IMR-90 (cell line): ENCODE results near the gene ADORA2A. TPM values are rescaled to one million over a fixed set of nuclear protein-coding genes. Genes with fewer than 3 reads are reported as not detected.

Experiments used
- ATAC-seq: fragments of 200-7000 bp; cut with Tn5 transposase; 2 replicates; pipeline ENCODE4 v1.9.1; 2020; ENCODE audit warnings: low read depth, mild to moderate bottlenecking, moderate library complexity
- BruUV-seq: library from RNA; stranded (reverse); fragments of 400-500 nt; replicated peaks from 2 replicates; lab custom pipeline; 2021; lab: Mats Ljungman, UMichigan
- CTCF ChIA-PET: fragments of 300-600 bp; formaldehyde crosslinking; extraction: SDS; loops from one replicate; lab custom pipeline; 2021; ENCODE audit warnings: antibody characterized with exemption; lab: Yijun Ruan, JAX
- POLR2A ChIA-PET: fragments of 300-600 bp; sonication (Branson Sonifier 250); formaldehyde crosslinking; loops from one replicate; lab custom pipeline; 2022; ENCODE audit warnings: antibody characterized with exemption; ENCODE audit not compliant: unreplicated experiment; lab: Charles Lee
- DNase-seq: peaks from one replicate; pipeline ENCODE4 v3.0.0; 2013
- H2AFZ ChIP-seq: replicated peaks from 2 replicates; pipeline ENCODE3; 2013; ENCODE audit warnings: low read length, mild to moderate bottlenecking; ENCODE audit not compliant: poor library complexity
- H2AK5ac ChIP-seq: 2 replicates; pipeline ENCODE4 v1.6.1; 2013; ENCODE audit warnings: low read depth, low read length, inconsistent platforms
- H2AK9ac ChIP-seq: replicated peaks from 2 replicates; pipeline ENCODE3; 2013; ENCODE audit warnings: mild to moderate bottlenecking, low read depth, low read length, moderate library complexity; ENCODE audit not compliant: poor library complexity
- H2BK120ac ChIP-seq: 2 replicates; pipeline ENCODE4 v1.6.1; 2013; ENCODE audit warnings: low read depth, low read length, inconsistent platforms
- H2BK15ac ChIP-seq: 3 replicates; pipeline ENCODE4 v1.6.1; 2013; ENCODE audit warnings: low read depth, low read length, inconsistent platforms
- H2BK20ac ChIP-seq: 2 replicates; pipeline ENCODE4 v1.6.1; 2013; ENCODE audit warnings: low read depth, mild to moderate bottlenecking, inconsistent platforms, low read length, moderate library complexity
- H2BK5ac ChIP-seq: 2 replicates; pipeline ENCODE4 v1.6.1; 2013; ENCODE audit warnings: mild to moderate bottlenecking, low read depth, low read length, inconsistent platforms; ENCODE audit not compliant: poor library complexity, severe bottlenecking
- H3K14ac ChIP-seq: replicated peaks from 2 replicates; pipeline ENCODE4 v1.6.1; 2013; ENCODE audit warnings: low read depth, low read length, inconsistent platforms
- H3K18ac ChIP-seq: 2 replicates; pipeline ENCODE4 v1.6.1; 2013; ENCODE audit warnings: low read depth, low read length, control low read depth
- H3K23ac ChIP-seq: 2 replicates; pipeline ENCODE4 v1.6.1; 2013; ENCODE audit warnings: low read depth, low read length, inconsistent platforms
- H3K27ac ChIP-seq: 2 replicates; pipeline ENCODE4 v1.5.1; 2013; ENCODE audit warnings: mild to moderate bottlenecking, control low read depth, low read length; ENCODE audit not compliant: insufficient read depth
- H3K27me3 ChIP-seq: 2 replicates; pipeline ENCODE4 v1.6.1; 2013; ENCODE audit warnings: low read length; ENCODE audit not compliant: control insufficient read depth, insufficient read depth
- H3K36me3 ChIP-seq: 2 replicates; pipeline ENCODE4 v1.6.1; 2013; ENCODE audit warnings: low read length, mixed read lengths; ENCODE audit not compliant: control insufficient read depth, insufficient read depth
- H3K4ac ChIP-seq: 2 replicates; pipeline ENCODE4 v1.6.1; 2013; ENCODE audit warnings: low read depth, low read length, inconsistent platforms
- H3K4me1 ChIP-seq: 2 replicates; pipeline ENCODE4 v1.6.1; 2013; ENCODE audit warnings: low read length, mixed read lengths; ENCODE audit not compliant: control insufficient read depth, insufficient read depth
- H3K4me2 ChIP-seq: 2 replicates; pipeline ENCODE4 v1.6.1; 2013; ENCODE audit warnings: low read depth, mild to moderate bottlenecking, control low read depth, low read length, moderate library complexity
- H3K4me3 ChIP-seq: 2 replicates; pipeline ENCODE4 v1.5.1; 2013; ENCODE audit warnings: low read depth, mild to moderate bottlenecking, control low read depth, low read length, moderate library complexity; ENCODE audit not compliant: insufficient read depth
- H3K56ac ChIP-seq: 2 replicates; pipeline ENCODE4 v1.6.1; 2013; ENCODE audit warnings: low read length, inconsistent platforms; ENCODE audit not compliant: insufficient read depth; ENCODE audit errors: extremely low read depth
- H3K79me1 ChIP-seq, 2 experiments: 2 replicates each; pipeline ENCODE4 v1.6.1; 2013; ENCODE audit warnings: low read length in 2 of 2, inconsistent platforms in 1 of 2, low read depth in 1 of 2
- H3K9ac ChIP-seq: 2 replicates; pipeline ENCODE4 v1.6.1; 2013; ENCODE audit warnings: low read depth, low read length, control low read depth
- H3K9me1 ChIP-seq: 2 replicates; pipeline ENCODE4 v1.6.1; 2013; ENCODE audit warnings: low read length, inconsistent platforms; ENCODE audit not compliant: insufficient read depth
- H3K9me3 ChIP-seq: 2 replicates; pipeline ENCODE4 v1.6.1; 2013; ENCODE audit warnings: low read length; ENCODE audit not compliant: control insufficient read depth, insufficient read depth
- H4K20me1 ChIP-seq: 2 replicates; pipeline ENCODE4 v1.6.1; 2013; ENCODE audit warnings: low read length, inconsistent platforms; ENCODE audit not compliant: insufficient read depth
- H4K5ac ChIP-seq: 2 replicates; pipeline ENCODE4 v1.6.1; 2013; ENCODE audit warnings: mild to moderate bottlenecking, low read depth, low read length, control low read depth
- H4K8ac ChIP-seq, 2 experiments: 2 replicates each; pipeline ENCODE4 v1.6.1; 2013; ENCODE audit warnings: low read depth in 2 of 2, low read length in 2 of 2, control low read depth in 1 of 2, inconsistent platforms in 1 of 2
- H4K91ac ChIP-seq: 2 replicates; pipeline ENCODE4 v1.6.1; 2013; ENCODE audit warnings: low read depth, low read length, inconsistent platforms; ENCODE audit not compliant: insufficient read depth
- CHD1 ChIP-seq: IDR thresholded peaks from 2 replicates; pipeline ENCODE4 v1.6.1; 2012; ENCODE audit warnings: low read depth, low read length, improper control_type of control experiment
- MAFK ChIP-seq: IDR thresholded peaks from 2 replicates; pipeline ENCODE4 v1.6.1; 2012; ENCODE audit warnings: low read depth, low read length, improper control_type of control experiment
- MAZ ChIP-seq: IDR thresholded peaks from 2 replicates; pipeline ENCODE4 v1.6.1; 2012; ENCODE audit warnings: low read depth, mild to moderate bottlenecking, low read length, improper control_type of control experiment, moderate library complexity, borderline replicate concordance
- MXI1 ChIP-seq: IDR thresholded peaks from 2 replicates; pipeline ENCODE4 v1.6.1; 2012; ENCODE audit warnings: low read depth, mild to moderate bottlenecking, low read length, moderate library complexity, borderline replicate concordance
- NFE2L2 ChIP-seq: fragments of 150-350 bp; IDR thresholded peaks from 2 replicates; pipeline ENCODE4 v1.6.1; 2016; ENCODE audit warnings: low read depth, mild to moderate bottlenecking, low read length
- RAD21 ChIP-seq: IDR thresholded peaks from 2 replicates; pipeline ENCODE4 v1.6.1; 2012; ENCODE audit warnings: low read length, improper control_type of control experiment
- RCOR1 ChIP-seq: IDR thresholded peaks from 2 replicates; pipeline ENCODE4 v1.6.1; 2012; ENCODE audit warnings: mild to moderate bottlenecking, low read length, improper control_type of control experiment; ENCODE audit not compliant: insufficient replicate concordance
- RFX5 ChIP-seq: IDR thresholded peaks from 2 replicates; pipeline ENCODE4 v1.8.0; 2012; ENCODE audit warnings: low read depth, mild to moderate bottlenecking, low read length, moderate library complexity
- WGBS, 2 experiments: methylation state at CpG; one replicate each; pipeline versions ENCODE4 v1.1.5 to v1.1.7; 2013; ENCODE audit warnings: missing lambda C conversion rate in 2 of 2; ENCODE audit not compliant: insufficient read length in 1 of 2; ENCODE audit errors: extremely low coverage in 2 of 2; 5-methylcytosine and 5-hydroxymethylcytosine counted together
- dilution Hi-C: fragments of 300-500 bp; cut with HindIII; formaldehyde crosslinking; loops from one replicate; pipeline ENCODE4 v1.14.3; 2018; ENCODE audit warnings: low sequenced_read_pairs; ENCODE audit not compliant: unreplicated experiment
- in situ Hi-C: fragments of 300-500 bp; cut with MboI; formaldehyde crosslinking; loops from 3 replicates; pipeline ENCODE4 v1.14.3; 2019; ENCODE audit warnings: low sequenced_read_pairs, inconsistent platforms, mixed read lengths
- intact Hi-C: fragments of 100-400 bp; cut with micrococcal nuclease; formaldehyde crosslinking; loops from 2 replicates; pipeline ENCODE4 v1.10.0; 2022
- polyA plus RNA-seq, 3 experiments: library from polyadenylated mRNA; depleted of rRNA; stranded (reverse); fragments of >200 nt; gene quantifications; 2 replicates each; pipeline ENCODE4 v1.2.3, GENCODE V29; 2012; ENCODE audit warnings: low replicate concordance in 1 of 3
- total RNA-seq: library from RNA; depleted of rRNA; stranded (reverse); fragments of >200 nt; gene quantifications from 2 replicates; pipeline ENCODE4 v1.2.3, GENCODE V29; 2012
- TF ChIP-seq, protein P1 (sequence below): fragments of 150-350 bp; IDR thresholded peaks from 2 replicates; pipeline ENCODE4 v1.6.1; 2017; ENCODE audit warnings: mild to moderate bottlenecking, antibody characterized with exemption, low read length, low read depth
- TF ChIP-seq, protein P2 (sequence below): fragments of 150-350 bp; IDR thresholded peaks from 2 replicates; pipeline ENCODE4 v1.6.1; 2016; ENCODE audit warnings: low read depth, mild to moderate bottlenecking, low read length, moderate library complexity, borderline replicate concordance

Gene ADORA2A
- total and polyA plus RNA-seq, 2 of the 4 experiments (the other 2 are of a cell fraction): 0.36 to 1.1 TPM

DNA sequence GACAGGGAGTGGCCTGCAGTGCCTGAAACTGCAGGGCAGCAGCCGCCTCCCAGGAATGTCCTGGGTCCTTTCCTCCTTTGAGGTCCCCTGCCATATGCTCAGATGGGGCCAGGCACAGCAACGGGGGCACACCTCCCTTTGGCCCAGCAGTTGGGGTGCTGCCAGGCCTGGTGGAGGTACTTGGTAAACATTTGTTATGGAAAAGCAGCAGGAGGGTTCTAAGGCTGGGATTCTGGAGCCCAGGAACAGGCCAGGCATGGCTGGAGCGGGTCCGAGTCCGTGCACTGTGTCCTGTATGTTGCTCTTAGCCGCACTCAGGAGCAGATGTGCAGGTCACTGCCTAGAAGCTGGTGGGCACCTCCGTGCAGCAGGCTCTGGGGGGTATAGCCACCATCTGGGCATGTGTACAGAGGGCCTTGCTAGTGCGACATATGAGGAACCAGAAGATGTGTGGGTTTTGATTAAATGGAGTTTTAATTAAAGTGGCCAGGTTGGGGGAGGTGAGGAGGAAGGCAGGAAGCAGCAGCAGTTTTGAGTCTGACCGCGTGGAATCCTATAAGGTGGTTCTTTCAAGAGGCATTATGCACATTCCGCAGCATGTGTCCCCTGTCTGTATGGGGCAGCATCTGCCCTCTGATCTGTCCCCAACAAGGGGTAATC is 1.5 kb downstream of the ADORA2A start:
- Histone ChIP-seq H3K27me3 (peaks cover 31% of the 10 kb centered on the region), H2AK9ac (no peak overlapping the region), H3K4me2 (no peak overlapping the region), H2AFZ (no peak overlapping the region), H4K91ac (no peak overlapping the region), H4K5ac (no peak overlapping the region), H2BK20ac (no peak overlapping the region), H4K8ac (no peak overlapping the region), H3K27ac (no peak overlapping the region), H2BK5ac (no peak overlapping the region), H3K9ac (no peak overlapping the region), H2BK120ac (no peak overlapping the region), H3K14ac (no peak overlapping the region), H3K4me3 (no peak overlapping the region), H4K20me1 (no peaks in the 10 kb centered on the region; the same call in 1 of the 2 replicates), H2AK5ac (no peak overlapping the region), H2BK15ac (no peak overlapping the region), H3K56ac (no peak overlapping the region), H3K9me1 (peaks cover 2% of the 10 kb centered on the region; the same call in 1 of the 2 replicates), H3K4me1 (peaks cover 5% of the 10 kb centered on the region), H3K23ac (no peak overlapping the region), H3K79me1 (no peaks in the 10 kb centered on the region), H3K4ac (no peak overlapping the region), H3K36me3 (no peaks in the 10 kb centered on the region), H3K9me3 (no peaks in the 10 kb centered on the region), H3K18ac (no peak overlapping the region)
- ChIA-PET CTCF (no interaction called here), POLR2A (no interaction called here)
- no peak for ATAC-seq
- DNase-seq: no peak
- no peak for TF ChIP-seq MXI1
- TF ChIP-seq MAZ: no peak
- no peak for TF ChIP-seq CHD1
- TF ChIP-seq, protein P1, sequence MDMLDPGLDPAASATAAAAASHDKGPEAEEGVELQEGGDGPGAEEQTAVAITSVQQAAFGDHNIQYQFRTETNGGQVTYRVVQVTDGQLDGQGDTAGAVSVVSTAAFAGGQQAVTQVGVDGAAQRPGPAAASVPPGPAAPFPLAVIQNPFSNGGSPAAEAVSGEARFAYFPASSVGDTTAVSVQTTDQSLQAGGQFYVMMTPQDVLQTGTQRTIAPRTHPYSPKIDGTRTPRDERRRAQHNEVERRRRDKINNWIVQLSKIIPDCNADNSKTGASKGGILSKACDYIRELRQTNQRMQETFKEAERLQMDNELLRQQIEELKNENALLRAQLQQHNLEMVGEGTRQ: no peak
- TF ChIP-seq MAFK: no peak
- TF ChIP-seq RCOR1: no peak
- TF ChIP-seq NFE2L2: no peak
- TF ChIP-seq, protein P2, sequence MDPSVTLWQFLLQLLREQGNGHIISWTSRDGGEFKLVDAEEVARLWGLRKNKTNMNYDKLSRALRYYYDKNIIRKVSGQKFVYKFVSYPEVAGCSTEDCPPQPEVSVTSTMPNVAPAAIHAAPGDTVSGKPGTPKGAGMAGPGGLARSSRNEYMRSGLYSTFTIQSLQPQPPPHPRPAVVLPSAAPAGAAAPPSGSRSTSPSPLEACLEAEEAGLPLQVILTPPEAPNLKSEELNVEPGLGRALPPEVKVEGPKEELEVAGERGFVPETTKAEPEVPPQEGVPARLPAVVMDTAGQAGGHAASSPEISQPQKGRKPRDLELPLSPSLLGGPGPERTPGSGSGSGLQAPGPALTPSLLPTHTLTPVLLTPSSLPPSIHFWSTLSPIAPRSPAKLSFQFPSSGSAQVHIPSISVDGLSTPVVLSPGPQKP: no peak
- TF ChIP-seq RAD21: no peak
- no peak for TF ChIP-seq RFX5
- intact Hi-C loops (no loop called here), dilution Hi-C loops (no loop called here), in situ Hi-C loops (no loop called here)
- 81% methylated on average over 6 of the region's 11 CpGs; no CpG with 5 or more reads in 1 of the 2 experiments for WGBS, 2 experiments
- no TSS peak for BruUV-seq
